GM23338 (cell line): ENCODE results near the gene GPR141. TPM values are rescaled to one million over a fixed set of nuclear protein-coding genes. Genes with fewer than 3 reads are reported as not detected.

ENCODE experiments used
- ATAC-seq: fragments of 200-7000 bp; cut with Tn5 transposase; 3 replicates; pipeline ENCODE4 v1.9.1; 2020
- DNase-seq: peaks from one replicate; pipeline ENCODE4 v3.0.0-alpha.2; 2015; ENCODE audit warnings: low spot score
- H2AFZ ChIP-seq: fragments of 200-600 bp; sonication (generic); 2 replicates; pipeline ENCODE4 v1.8.0; 2016; ENCODE audit warnings: antibody characterized with exemption, mild to moderate bottlenecking, moderate library complexity
- H3F3A ChIP-seq: fragments of 200-600 bp; sonication (generic); replicated peaks from 2 replicates; pipeline ENCODE4 v1.8.0; 2017; ENCODE audit warnings: antibody characterized with exemption, mixed run types, low read depth
- H3K27ac ChIP-seq: fragments of 200-600 bp; sonication (generic); 2 replicates; pipeline ENCODE4 v1.6.1; 2016; ENCODE audit warnings: low read depth
- H3K27me3 ChIP-seq: fragments of 200-600 bp; sonication (generic); 2 replicates; pipeline ENCODE4 v1.8.0; 2016; ENCODE audit warnings: mild to moderate bottlenecking, mixed run types, moderate library complexity; ENCODE audit not compliant: insufficient read depth
- H3K36me3 ChIP-seq: fragments of 200-600 bp; sonication (generic); 2 replicates; pipeline ENCODE4 v1.8.0; 2016; ENCODE audit warnings: mild to moderate bottlenecking; ENCODE audit not compliant: insufficient read depth
- H3K4me1 ChIP-seq: fragments of 200-600 bp; sonication (generic); 2 replicates; pipeline ENCODE4 v1.8.0; 2016; ENCODE audit warnings: mild to moderate bottlenecking, moderate library complexity; ENCODE audit not compliant: insufficient read depth
- H3K4me2 ChIP-seq: fragments of 200-600 bp; sonication (generic); 2 replicates; pipeline ENCODE4 v1.7.1; 2017; ENCODE audit warnings: mixed run types
- H3K4me3 ChIP-seq: fragments of 200-600 bp; sonication (generic); 2 replicates; pipeline ENCODE4 v1.6.1; 2016; ENCODE audit warnings: mixed run types
- H3K79me2 ChIP-seq: fragments of 200-600 bp; sonication (generic); replicated peaks from 2 replicates; pipeline ENCODE4 v1.8.0; 2017; ENCODE audit warnings: mild to moderate bottlenecking; ENCODE audit not compliant: insufficient read depth
- H3K9me2 ChIP-seq: fragments of 200-600 bp; sonication (generic); 2 replicates; pipeline ENCODE4 v1.8.0; 2017; ENCODE audit not compliant: insufficient read depth
- H4K20me1 ChIP-seq: fragments of 200-600 bp; sonication (generic); replicated peaks from 2 replicates; pipeline ENCODE4 v1.8.0; 2017; ENCODE audit warnings: mild to moderate bottlenecking; ENCODE audit not compliant: insufficient read depth
- H3K27ac Mint-ChIP-seq: 2 replicates; pipeline ENCODE4 v1.8.0; 2020; ENCODE audit warnings: inconsistent platforms, mild to moderate bottlenecking, moderate library complexity, mixed read lengths
- H3K27me3 Mint-ChIP-seq: 3 replicates; pipeline ENCODE4 v1.8.0; 2022; ENCODE audit warnings: low read depth, mild to moderate bottlenecking, moderate library complexity, mixed read lengths, inconsistent platforms; ENCODE audit not compliant: insufficient read depth, poor library complexity
- H3K36me3 Mint-ChIP-seq: 3 replicates; pipeline ENCODE4 v1.8.0; 2021; ENCODE audit warnings: low read depth, mild to moderate bottlenecking, inconsistent platforms, moderate library complexity, mixed read lengths
- H3K4me1 Mint-ChIP-seq: 3 replicates; pipeline ENCODE4 v1.8.0; 2020; ENCODE audit warnings: mild to moderate bottlenecking, inconsistent platforms, mixed read lengths
- H3K4me3 Mint-ChIP-seq: 3 replicates; pipeline ENCODE4 v1.8.0; 2021; ENCODE audit warnings: moderate library complexity, mild to moderate bottlenecking, inconsistent platforms, mixed read lengths
- H3K9me3 Mint-ChIP-seq: 3 replicates; pipeline ENCODE4 v1.8.0; 2020; ENCODE audit warnings: moderate library complexity, mild to moderate bottlenecking, inconsistent platforms, mixed read lengths
- EZH2 ChIP-seq: fragments of 200-600 bp; sonication (generic); IDR thresholded peaks from one replicate; pipeline ENCODE4 v1.8.0; 2017; ENCODE audit warnings: antibody characterized with exemption, mild to moderate bottlenecking, low read depth; ENCODE audit not compliant: unreplicated experiment
- EZH2phosphoT487 ChIP-seq: fragments of 200-600 bp; sonication (generic); IDR thresholded peaks from one replicate; pipeline ENCODE4 v1.8.1; 2018; ENCODE audit warnings: antibody characterized with exemption; ENCODE audit not compliant: unreplicated experiment
- NANOG ChIP-seq: IDR thresholded peaks from 2 replicates; pipeline ENCODE4 v1.6.1; 2016; ENCODE audit warnings: antibody characterized with exemption, borderline replicate concordance
- POLR2AphosphoS5 ChIP-seq: IDR thresholded peaks from 2 replicates; pipeline ENCODE4 v1.6.1; 2016; ENCODE audit warnings: antibody characterized with exemption, low read depth
- STAT1 ChIP-seq: IDR thresholded peaks from one replicate; pipeline ENCODE4 v1.6.1; 2016; ENCODE audit warnings: antibody characterized with exemption; ENCODE audit not compliant: unreplicated experiment
- ZNF114 ChIP-seq: fragments of 250-450 bp; sonication (Bioruptor Pico); IDR thresholded peaks from 2 replicates; pipeline ENCODE4 v1.5.0; 2020; ENCODE audit warnings: mild to moderate bottlenecking, moderate library complexity
- ZNF331 ChIP-seq: fragments of 250-450 bp; sonication (Bioruptor Pico); IDR thresholded peaks from 2 replicates; pipeline ENCODE4 v1.5.0; 2020; ENCODE audit warnings: low read depth, mild to moderate bottlenecking, moderate library complexity
- ZNF462 ChIP-seq: fragments of 250-450 bp; sonication (Bioruptor Pico); IDR thresholded peaks from 2 replicates; pipeline ENCODE4 v1.5.0; 2020; ENCODE audit warnings: mild to moderate bottlenecking, moderate library complexity
- polyA plus RNA-seq: library from polyadenylated mRNA; unstranded; fragments of >200 nt; fragmentation: Nextera tagmentation; extraction: Ambion mirVana; gene quantifications from 2 replicates; pipeline ENCODE4 v1.2.1, GENCODE V29; 2016
- total RNA-seq: library from RNA; depleted of rRNA; stranded (reverse); fragments of >200 nt; shearing (Covaris generic); gene quantifications from 2 replicates; pipeline ENCODE4 v1.2.3, GENCODE V29; 2014
- TF ChIP-seq, protein P1 (sequence below): IDR thresholded peaks from one replicate; pipeline ENCODE4 v1.6.1; 2018; ENCODE audit warnings: antibody characterized with exemption; ENCODE audit not compliant: unreplicated experiment

GPR141 gene
- total and polyA plus RNA-seq, 2 experiments from 2014 or later: 0.80 TPM; not detected in 1

DNA sequence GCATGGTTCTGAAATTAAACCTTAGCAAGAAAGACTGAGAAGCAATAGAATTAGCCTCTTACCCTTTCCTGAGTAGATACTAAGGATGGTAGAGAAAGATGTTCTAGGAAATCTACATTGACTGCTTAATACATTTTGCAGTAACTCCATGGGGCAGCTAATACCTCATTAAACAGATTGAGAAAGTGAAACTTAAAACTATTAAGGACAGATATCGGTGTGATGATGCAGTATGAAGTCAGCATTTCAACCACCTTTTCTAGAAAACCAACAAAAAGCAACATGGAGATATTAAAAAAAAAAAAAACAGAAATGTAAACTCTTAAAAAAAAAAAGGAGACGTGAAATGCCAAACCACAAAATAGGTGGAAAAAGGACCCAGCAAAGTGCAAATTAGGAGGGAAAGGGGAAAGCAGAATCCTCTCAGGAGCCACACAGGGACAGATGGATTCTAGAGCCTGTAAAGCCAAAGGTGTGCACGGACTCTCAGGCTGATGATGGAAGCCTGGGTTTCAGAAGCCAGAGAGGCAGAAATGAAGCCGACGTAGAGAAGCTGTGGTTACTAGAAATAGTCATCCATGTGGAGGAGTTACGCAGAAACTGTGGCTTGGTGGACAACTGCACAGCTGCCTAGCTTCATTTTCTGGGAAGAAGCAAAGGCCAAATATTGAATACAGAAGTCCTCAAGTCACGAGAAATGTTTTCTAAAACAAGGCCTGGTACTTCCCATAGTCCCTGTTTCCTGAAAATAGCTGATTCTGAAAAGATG lies 38.1 kb upstream of the GPR141 start:
- H2AFZ ChIP-seq: peak overlapping the region; percentile 21; the same call in 1 of the 2 replicates
- no peak overlapping the region for H3K27ac ChIP-seq
- ATAC-seq: no peak
- no peaks in the 10 kb centered on the region for H3F3A ChIP-seq
- no peaks in the 10 kb centered on the region for H3K79me2 ChIP-seq
- Mint-ChIP-seq H3K27me3 (no peaks in the 10 kb centered on the region), H3K4me3 (no peak overlapping the region), H3K4me1 (peaks cover 10% of the 10 kb centered on the region; the same call in 2 of the 3 replicates), H3K36me3 (no peaks in the 10 kb centered on the region), H3K27ac (no peak overlapping the region), H3K9me3 (no peaks in the 10 kb centered on the region; the same call in 2 of the 3 replicates)
- H3K36me3 ChIP-seq: no peaks in the 10 kb centered on the region
- TF ChIP-seq POLR2AphosphoS5: no peak
- H3K4me3 ChIP-seq: no peak overlapping the region
- H3K4me1 ChIP-seq: peaks cover 14% of the 10 kb centered on the region
- no peaks in the 10 kb centered on the region for H3K27me3 ChIP-seq
- DNase-seq: no peak
- H3K9me2 ChIP-seq: no peaks in the 10 kb centered on the region
- H3K4me2 ChIP-seq: no peak overlapping the region
- no peaks in the 10 kb centered on the region for H4K20me1 ChIP-seq

DNA sequence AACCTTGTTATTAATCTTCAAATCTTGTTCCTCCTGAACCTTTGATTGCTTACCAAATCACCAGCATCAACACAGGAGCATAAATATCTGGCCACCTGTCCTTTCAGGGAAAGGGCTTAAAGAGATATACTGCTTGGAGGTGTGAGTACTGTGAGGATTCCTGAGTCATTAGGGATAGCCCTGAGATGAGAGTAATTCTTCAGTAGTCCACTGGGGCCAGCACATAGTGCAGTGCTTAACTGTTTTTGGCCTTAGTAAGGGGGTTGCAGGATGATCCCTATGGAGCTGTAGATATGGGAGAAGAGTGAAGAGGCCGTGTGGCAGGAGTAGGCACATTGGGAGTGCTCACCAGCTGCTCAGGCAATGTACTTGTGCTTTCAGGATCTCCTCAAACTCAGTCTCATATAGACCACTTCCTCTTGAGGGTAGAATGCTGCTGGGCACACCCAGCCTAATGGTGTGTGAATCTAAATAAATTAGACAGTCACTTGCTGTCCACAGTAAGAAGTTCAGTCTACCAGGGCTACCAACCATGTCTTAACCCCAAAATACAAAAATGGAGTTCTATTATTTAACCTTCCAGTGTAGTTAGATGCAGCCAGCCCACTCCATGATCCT lies 26.5 kb upstream of the GPR141 start:
- H3K27ac Mint-ChIP-seq: no peak overlapping the region
- peaks cover 3% of the 10 kb centered on the region; the same call in 1 of the 3 replicates for H3K4me1 Mint-ChIP-seq
- no peaks in the 10 kb centered on the region for H3K36me3 Mint-ChIP-seq
- no peak overlapping the region for H3K4me2 ChIP-seq
- peaks cover 12% of the 10 kb centered on the region; the same call in 1 of the 2 replicates for H3K4me1 ChIP-seq
- no peak overlapping the region for H3K27ac ChIP-seq
- ATAC-seq (peak; percentile 75), DNase-seq (no peak)
- no peaks in the 10 kb centered on the region for H3K27me3 Mint-ChIP-seq
- no peaks in the 10 kb centered on the region for H3K79me2 ChIP-seq
- no peak overlapping the region for H3K4me3 Mint-ChIP-seq
- no peaks in the 10 kb centered on the region for H3K9me3 Mint-ChIP-seq
- H3F3A ChIP-seq: no peaks in the 10 kb centered on the region
- no peak overlapping the region for H3K4me3 ChIP-seq
- no peaks in the 10 kb centered on the region for H4K20me1 ChIP-seq
- no peaks in the 10 kb centered on the region for H3K36me3 ChIP-seq
- no peaks in the 10 kb centered on the region for H3K27me3 ChIP-seq
- 0 out of 2 replicates have a peak, but pooled peaks cover 5% of the 10 kb centered on the region for H3K9me2 ChIP-seq
- no peak overlapping the region for H2AFZ ChIP-seq
- no peak for TF ChIP-seq EZH2phosphoT487
- no peak for TF ChIP-seq EZH2
- TF ChIP-seq NANOG: no peak
- TF ChIP-seq POLR2AphosphoS5: no peak
- TF ChIP-seq STAT1: no peak
- no peak for TF ChIP-seq ZNF462 (CRISPR knock-in tag)
- TF ChIP-seq ZNF114 (CRISPR knock-in tag): no peak
- TF ChIP-seq, protein P1, sequence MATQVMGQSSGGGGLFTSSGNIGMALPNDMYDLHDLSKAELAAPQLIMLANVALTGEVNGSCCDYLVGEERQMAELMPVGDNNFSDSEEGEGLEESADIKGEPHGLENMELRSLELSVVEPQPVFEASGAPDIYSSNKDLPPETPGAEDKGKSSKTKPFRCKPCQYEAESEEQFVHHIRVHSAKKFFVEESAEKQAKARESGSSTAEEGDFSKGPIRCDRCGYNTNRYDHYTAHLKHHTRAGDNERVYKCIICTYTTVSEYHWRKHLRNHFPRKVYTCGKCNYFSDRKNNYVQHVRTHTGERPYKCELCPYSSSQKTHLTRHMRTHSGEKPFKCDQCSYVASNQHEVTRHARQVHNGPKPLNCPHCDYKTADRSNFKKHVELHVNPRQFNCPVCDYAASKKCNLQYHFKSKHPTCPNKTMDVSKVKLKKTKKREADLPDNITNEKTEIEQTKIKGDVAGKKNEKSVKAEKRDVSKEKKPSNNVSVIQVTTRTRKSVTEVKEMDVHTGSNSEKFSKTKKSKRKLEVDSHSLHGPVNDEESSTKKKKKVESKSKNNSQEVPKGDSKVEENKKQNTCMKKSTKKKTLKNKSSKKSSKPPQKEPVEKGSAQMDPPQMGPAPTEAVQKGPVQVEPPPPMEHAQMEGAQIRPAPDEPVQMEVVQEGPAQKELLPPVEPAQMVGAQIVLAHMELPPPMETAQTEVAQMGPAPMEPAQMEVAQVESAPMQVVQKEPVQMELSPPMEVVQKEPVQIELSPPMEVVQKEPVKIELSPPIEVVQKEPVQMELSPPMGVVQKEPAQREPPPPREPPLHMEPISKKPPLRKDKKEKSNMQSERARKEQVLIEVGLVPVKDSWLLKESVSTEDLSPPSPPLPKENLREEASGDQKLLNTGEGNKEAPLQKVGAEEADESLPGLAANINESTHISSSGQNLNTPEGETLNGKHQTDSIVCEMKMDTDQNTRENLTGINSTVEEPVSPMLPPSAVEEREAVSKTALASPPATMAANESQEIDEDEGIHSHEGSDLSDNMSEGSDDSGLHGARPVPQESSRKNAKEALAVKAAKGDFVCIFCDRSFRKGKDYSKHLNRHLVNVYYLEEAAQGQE: no peak
- no peak for TF ChIP-seq ZNF331
